ENCODE results near the gene ZFAND2A. TPM values are rescaled to one million over a fixed set of nuclear protein-coding genes. Genes with fewer than 3 reads are reported as not detected.
A peak's percentile ranks its signal among the peaks of the same experiment; 100 is the strongest.

The ZFAND2A gene
- total RNA-seq, 1 experiment from 2014 or later: 13.7 TPM

DNA sequence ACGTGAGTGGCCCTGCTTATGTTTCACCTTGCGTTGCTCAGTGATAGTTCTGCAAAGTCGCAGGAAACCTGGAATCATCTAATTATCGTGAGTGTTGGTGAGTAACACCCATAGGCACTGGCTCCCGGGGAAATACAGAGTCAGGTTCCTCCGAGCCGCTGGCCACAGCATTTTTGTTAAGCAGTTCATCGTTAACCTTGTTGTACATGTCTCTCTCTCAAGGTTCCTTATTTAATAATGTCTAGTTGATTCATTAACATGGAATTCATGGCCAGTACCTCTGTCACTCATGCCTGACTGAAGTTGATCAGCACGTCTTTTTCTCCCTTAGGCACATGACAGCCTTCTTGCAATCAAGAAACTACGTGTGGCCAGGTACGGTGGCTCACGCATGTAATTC lies 3.1 kb upstream of the ZFAND2A start:
- H3K27ac Mint-ChIP-seq: no peak overlapping the region
- Histone ChIP-seq H3K14ac (ENCODE audit: insufficient read depth, low read length) (no peak overlapping the region), H3K4me2 (ENCODE audit: insufficient read depth, insufficient read length, low read length) (no peak overlapping the region), H2AFZ (ENCODE audit: low read length) (no peak overlapping the region), H3K18ac (ENCODE audit: insufficient read length, low read depth, low read length) (no peak overlapping the region), H3K27ac (ENCODE audit: insufficient read length, low read depth, low read length) (no peak overlapping the region), H3K56ac (ENCODE audit: insufficient read length, low read depth, low read length) (no peak overlapping the region), H4K8ac (replicated peaks; ENCODE audit: insufficient read length, low read depth, low read length) (no peak overlapping the region), H3K9me3 (ENCODE audit: control insufficient read depth, low read depth, low read length) (no peaks in the 10 kb centered on the region), H3K79me1 (ENCODE audit: insufficient read depth, low read depth, low read length, poor library complexity, severe bottlenecking) (peaks cover 11% of the 10 kb centered on the region), H2AK5ac (ENCODE audit: insufficient read length, low read length) (no peak overlapping the region), H3K23me2 (ENCODE audit: insufficient read length, low read depth, low read length, poor library complexity, severe bottlenecking) (peaks cover 9% of the 10 kb centered on the region), H2BK20ac (ENCODE audit: low read depth, low read length, poor library complexity, severe bottlenecking) (no peak overlapping the region), H2BK15ac (ENCODE audit: low read depth, low read length) (no peak overlapping the region), H3K9ac (ENCODE audit: extremely low read depth, insufficient read length, low read length) (no peak overlapping the region), H2BK120ac (ENCODE audit: low read depth, low read length, poor library complexity, severe bottlenecking) (no peak overlapping the region), H3K4ac (ENCODE audit: low read depth, low read length) (no peak overlapping the region), H2BK12ac (ENCODE audit: insufficient read length, low read depth, low read length) (no peak overlapping the region), H4K5ac (ENCODE audit: insufficient read length, low read depth, low read length) (no peak overlapping the region), H3K27me3 (ENCODE audit: insufficient read depth, low read length) (no peaks in the 10 kb centered on the region), H3K79me2 (ENCODE audit: insufficient read depth, low read length) (peaks cover 8% of the 10 kb centered on the region; the same call in 1 of the 2 replicates), H2BK5ac (ENCODE audit: insufficient read length, low read length) (no peak overlapping the region), H4K91ac (ENCODE audit: insufficient read length, low read depth, low read length) (no peak overlapping the region), H4K20me1 (ENCODE audit: control insufficient read depth, insufficient read depth, insufficient read length) (no peaks in the 10 kb centered on the region), H3T11ph (ENCODE audit: low read length) (no peak overlapping the region), H3K4me1 (ENCODE audit: insufficient read depth, low read length) (no peaks in the 10 kb centered on the region), H3K23ac (ENCODE audit: insufficient read length, low read depth, low read length) (no peak overlapping the region)
- WGBS (ENCODE audit: extremely low coverage, insufficient read length, low lambda C conversion rate): no CpG with 5 or more reads among the region's 12 CpGs
- 0 out of 5 replicates have a peak overlapping the region, but pooled peaks of 1 of the 2 experiments have one; percentile 23 for H3K4me3 Mint-ChIP-seq
- H3K9me3 Mint-ChIP-seq: no peaks in the 10 kb centered on the region
- TF ChIP-seq, protein P1, sequence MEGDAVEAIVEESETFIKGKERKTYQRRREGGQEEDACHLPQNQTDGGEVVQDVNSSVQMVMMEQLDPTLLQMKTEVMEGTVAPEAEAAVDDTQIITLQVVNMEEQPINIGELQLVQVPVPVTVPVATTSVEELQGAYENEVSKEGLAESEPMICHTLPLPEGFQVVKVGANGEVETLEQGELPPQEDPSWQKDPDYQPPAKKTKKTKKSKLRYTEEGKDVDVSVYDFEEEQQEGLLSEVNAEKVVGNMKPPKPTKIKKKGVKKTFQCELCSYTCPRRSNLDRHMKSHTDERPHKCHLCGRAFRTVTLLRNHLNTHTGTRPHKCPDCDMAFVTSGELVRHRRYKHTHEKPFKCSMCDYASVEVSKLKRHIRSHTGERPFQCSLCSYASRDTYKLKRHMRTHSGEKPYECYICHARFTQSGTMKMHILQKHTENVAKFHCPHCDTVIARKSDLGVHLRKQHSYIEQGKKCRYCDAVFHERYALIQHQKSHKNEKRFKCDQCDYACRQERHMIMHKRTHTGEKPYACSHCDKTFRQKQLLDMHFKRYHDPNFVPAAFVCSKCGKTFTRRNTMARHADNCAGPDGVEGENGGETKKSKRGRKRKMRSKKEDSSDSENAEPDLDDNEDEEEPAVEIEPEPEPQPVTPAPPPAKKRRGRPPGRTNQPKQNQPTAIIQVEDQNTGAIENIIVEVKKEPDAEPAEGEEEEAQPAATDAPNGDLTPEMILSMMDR (conservative IDR thresholded peaks at IDR 0.05): no peak
- no peaks in the 10 kb centered on the region for H3K27me3 Mint-ChIP-seq (ENCODE audit: low read depth)
- no peak for DNase-seq
- H3K36me3 Mint-ChIP-seq (ENCODE audit: insufficient read depth in 1 of 3, low read depth in 3 of 3): peaks cover 2 to 26% (median 6%) of the 10 kb centered on the region in 3 experiments; a peak in 5 of 7 replicates
- H3K4me1 Mint-ChIP-seq: peaks cover 10 to 13% of the 10 kb centered on the region in 2 experiments

Data from H9 (cell line).